Spleen (tissue), 13 donors: ENCODE results near the gene GDPGP1. TPM values are rescaled to one million over a fixed set of nuclear protein-coding genes. Genes with fewer than 3 reads are reported as not detected.
"Not testable (repeated sequence)": the region's sequence is repeated elsewhere in the genome, so short reads cannot be mapped to it uniquely, and the experiment has no call there.

Experiments
- DNase-seq: peaks from one replicate; pipeline ENCODE4 v3.0.0-alpha.2; 2020
- H3K27ac ChIP-seq, 8 donors: fragments of 200-600 bp; sonication (generic) in 7 of 8; 1 replicate in 4 of 8; 2 replicates in 4 of 8; pipeline versions ENCODE4 v1.5.0 to v1.8.0; 2016 to 2021; ENCODE audit warnings: inconsistent platforms in 4 of 8, mild to moderate bottlenecking in 4 of 8, moderate library complexity in 1 of 8
- H3K27me3 ChIP-seq, 7 donors: fragments of 200-600 bp; sonication (generic) in 6 of 7; replicated peaks in 1 of 7; 1 replicate in 4 of 7; 2 replicates in 3 of 7; pipeline versions ENCODE4 v1.5.0 to v1.8.0; 2016 to 2021; ENCODE audit warnings: inconsistent platforms in 3 of 7, mild to moderate bottlenecking in 1 of 7
- H3K36me3 ChIP-seq, 6 donors: fragments of 200-600 bp; sonication (generic) in 5 of 6; 1 replicate in 4 of 6; 2 replicates in 2 of 6; pipeline versions ENCODE4 v1.5.0 to v1.8.0; 2016 to 2021; ENCODE audit warnings: inconsistent platforms in 2 of 6
- H3K4me1 ChIP-seq, 6 donors: fragments of 200-600 bp; sonication (generic) in 5 of 6; 1 replicate in 3 of 6; 2 replicates in 3 of 6; pipeline versions ENCODE4 v1.5.0 to v1.8.0; 2016 to 2021; ENCODE audit warnings: inconsistent platforms in 3 of 6
- H3K4me3 ChIP-seq, 8 donors: fragments of 200-600 bp; sonication (generic) in 7 of 8; 1 replicate in 4 of 8; 2 replicates in 4 of 8; pipeline versions ENCODE4 v1.5.0 to v1.8.0; 2016 to 2021; ENCODE audit warnings: inconsistent platforms in 4 of 8, mild to moderate bottlenecking in 4 of 8, moderate library complexity in 2 of 8
- H3K9me3 ChIP-seq, 8 donors: fragments of 200-600 bp; sonication (generic) in 7 of 8; 1 replicate in 4 of 8; 2 replicates in 4 of 8; pipeline versions ENCODE4 v1.5.0 to v1.8.0; 2016 to 2021; ENCODE audit warnings: inconsistent platforms in 4 of 8
- CTCF ChIP-seq, 11 experiments: fragments of 200-600 bp in 7 of 11; fragments of 450-650 bp in 4 of 11; sonication (generic) in 4 of 11; IDR thresholded peaks in 8 of 11; conservative IDR thresholded peaks in 3 of 11; 1 replicate in 7 of 11; 2 replicates in 4 of 11; pipeline versions ENCODE4 v1.4.0 to v1.8.0; 2016 to 2021; ENCODE audit warnings: antibody characterized with exemption in 11 of 11, inconsistent platforms in 4 of 11, mild to moderate bottlenecking in 1 of 11
- POLR2A ChIP-seq, 3 donors: fragments of 450-650 bp; IDR thresholded peaks; one replicate each; pipeline ENCODE4 v1.5.1; 2017; ENCODE audit warnings: antibody characterized with exemption in 3 of 3, mild to moderate bottlenecking in 1 of 3
- POLR2AphosphoS5 ChIP-seq, 3 donors: sonication (generic); formaldehyde crosslinking; IDR thresholded peaks; one replicate each; pipeline ENCODE4 v1.5.1; 2017; ENCODE audit warnings: antibody characterized with exemption in 3 of 3
- WGBS, 5 donors: extraction: QIAGEN DNeasy Blood & Tissue Kit in 3 of 5; methylation state at CpG; one replicate each; pipeline versions ENCODE4 v1.1.5 to v1.1.7; 2013 to 2018; 5-methylcytosine and 5-hydroxymethylcytosine counted together
- intact Hi-C: fragments of 100-400 bp; cut with DNase I; formaldehyde crosslinking; loops from one replicate; pipeline ENCODE4 v1.15.0; 2023; ENCODE audit warnings: low total_unique reads
- long read RNA-seq, 2 donors: transcript quantifications; one replicate each; lab custom pipeline, GENCODE V29; 2026
- polyA plus RNA-seq, 3 donors: library from polyadenylated mRNA; stranded (reverse); fragments of 200-250 nt; gene quantifications; one replicate each; pipeline ENCODE4 v1.2.1, GENCODE V29; 2013
- total RNA-seq, 7 donors: library from RNA; depleted of rRNA in 3 of 7; stranded (reverse); fragments of >200 nt in 3 of 7; fragmentation: NEBNext Ultra II Directional in 4 of 7; extraction: Animal tissue kit (Norgen Biotek cat#: 25700) in 4 of 7; gene quantifications; one replicate each; pipeline versions ENCODE4 v1.1.0 to v1.2.1, GENCODE V29; 2016 to 2021
- donor health status: healthy with polysubstance abuse.
- donor health status: DM: no; HTN: no; CAD: no; lungs with moderate emphysema.
- donor health status: DM: no; HTN: no; CAD: no.
- donor health status: Bipolar disorder and iron deficiency.
- donor health status: healthy.
- donor health status: DM: no; HTN: no; CAD: no.
- donor health status: DM: yes; HTN: yes; CAD: no.

Gene GDPGP1
- 10 to 100 TPM in 3 of 7 donors, 1 to 10 TPM in 4; 7.3 to 13.4 (median 9.9) TPM for total RNA-seq
- polyA plus RNA-seq = 1 to 10 TPM; 1.9 to 4.3 (median 3.2) TPM
- long read RNA-seq, donor 1, partial matches to known transcripts = 0 of 1 reads
- long read RNA-seq, donor 1, other reads (novel, unspliced or antisense) = 0 of 1 reads
- long read RNA-seq, donor 2 = 0 reads

- no peak for DNase-seq
- 3 to 17% (median 9%) methylated on average over 14 to 49 of the region's 49 CpGs for WGBS, 5 donors
- peak within 1 kb of the TSS; percentile 68 to 99 (median 91) for H3K4me3 ChIP-seq
- TF ChIP-seq POLR2AphosphoS5 (IDR thresholded peaks at IDR 0.05) (peak; percentile 94 to 97 (median 95)), CTCF (IDR thresholded peaks at IDR 0.05 in 8 of 11, conservative IDR thresholded peaks at IDR 0.05 in 3 of 11) (peak in 1 of 11 experiments; percentile 31), POLR2A (IDR thresholded peaks at IDR 0.05) (peak; percentile 49 to 76 (median 52))
- H3K4me1 ChIP-seq = peaks cover 32 to 60% (median 50%) of the 10 kb centered on the region in 6 donors
- intact Hi-C loops = no loop called here
- no peaks in the 10 kb centered on the region for H3K9me3 ChIP-seq
- H3K27ac ChIP-seq = peak within 1 kb of the TSS; percentile 91 to 99 (median 96)
- peaks cover 0 to 63% (median 37%) of the 10 kb centered on the region in 6 donors for H3K36me3 ChIP-seq
- no peaks in the 10 kb centered on the region for H3K27me3 ChIP-seq
These were observed at the start of gene GDPGP1 for GRCh38 chr15:90234096-90234988. TSS of gene GDPGP1 (plus strand) at chr15:90234209. CDS start at chr15:90240909, 6,700 bp downstream.

- peaks cover 29 to 100% (median 76%) of the 10 kb centered on the region in 6 donors for H3K4me1 ChIP-seq
- TF ChIP-seq POLR2A (IDR thresholded peaks at IDR 0.05) (no peak), CTCF (IDR thresholded peaks at IDR 0.05 in 8 of 11, conservative IDR thresholded peaks at IDR 0.05 in 3 of 11) (no peak), POLR2AphosphoS5 (IDR thresholded peaks at IDR 0.05) (peak; percentile 63 to 85 (median 75))
- intact Hi-C loops = no loop called here
- peak overlapping the region; percentile 77 to 98 (median 92) for H3K27ac ChIP-seq
- DNase-seq = peak; percentile 95
- H3K27me3 ChIP-seq = no peaks in the 10 kb centered on the region
- H3K9me3 ChIP-seq = no peaks in the 10 kb centered on the region
- H3K36me3 ChIP-seq = peaks cover 0 to 4% (median 0%) of the 10 kb centered on the region in 6 donors
- WGBS, 5 donors = 5 to 24% (median 13%) methylated on average over 9 to 67 of the region's 67 CpGs
- peak overlapping the region; percentile 58 to 92 (median 76) for H3K4me3 ChIP-seq
These were observed 49.0 kb upstream of the GDPGP1 start for GRCh38 chr15:90184786-90185704.

GRCh38 chr15:90187257-90187868 lies 46.6 kb upstream of the GDPGP1 start:
- Histone ChIP-seq H3K36me3 (peaks cover 0 to 4% (median 0%) of the 10 kb centered on the region in 6 donors), H3K4me1 (peaks cover 47 to 100% (median 95%) of the 10 kb centered on the region in 6 donors), H3K9me3 (no peaks in the 10 kb centered on the region), H3K27ac (peak overlapping the region in 7 of 8 donors; percentile 37 to 98 (median 93)), H3K4me3 (peak overlapping the region in 2 of 8 donors; percentile 0 to 8), H3K27me3 (no peaks in the 10 kb centered on the region)
- no peak for TF ChIP-seq POLR2AphosphoS5 (IDR thresholded peaks at IDR 0.05)
- no peak for TF ChIP-seq POLR2A (IDR thresholded peaks at IDR 0.05)
- no peak for TF ChIP-seq CTCF (IDR thresholded peaks at IDR 0.05 in 8 of 11, conservative IDR thresholded peaks at IDR 0.05 in 3 of 11)
- intact Hi-C loops = no loop called here
- DNase-seq = peak; percentile 33
- WGBS, 5 donors = 79 to 87% (median 85%) methylated on average over 7 to 8 of the region's 8 CpGs

- WGBS, 5 donors = 90 to 97% (median 97%) methylated on average over 7 of the region's 7 CpGs
- intact Hi-C loops = not testable (repeated sequence)
- H3K27ac ChIP-seq = peak overlapping the region in 7 of 8 donors; percentile 36 to 98 (median 93)
These were observed 45.9 kb upstream of the GDPGP1 start for GRCh38 chr15:90188065-90188464.

More at GRCh38 chr15:90188065-90188464, 45.9 kb upstream of the GDPGP1 start:
- Histone ChIP-seq H3K4me1 (peaks cover 54 to 100% (median 98%) of the 10 kb centered on the region in 6 donors), H3K4me3 (peak overlapping the region in 1 of 8 donors; percentile 15)
- H3K9me3 ChIP-seq, H3K36me3 ChIP-seq, H3K27me3 ChIP-seq: not testable (repeated sequence)
- DNase-seq = peak; percentile 30
